Measurements from ENCODE around the gene KIF19. TPM values are rescaled to one million over a fixed set of nuclear protein-coding genes. Genes with fewer than 3 reads are reported as not detected.

Gene KIF19
- total RNA-seq, 1 donor from 2014 or later, result not detected

DNA sequence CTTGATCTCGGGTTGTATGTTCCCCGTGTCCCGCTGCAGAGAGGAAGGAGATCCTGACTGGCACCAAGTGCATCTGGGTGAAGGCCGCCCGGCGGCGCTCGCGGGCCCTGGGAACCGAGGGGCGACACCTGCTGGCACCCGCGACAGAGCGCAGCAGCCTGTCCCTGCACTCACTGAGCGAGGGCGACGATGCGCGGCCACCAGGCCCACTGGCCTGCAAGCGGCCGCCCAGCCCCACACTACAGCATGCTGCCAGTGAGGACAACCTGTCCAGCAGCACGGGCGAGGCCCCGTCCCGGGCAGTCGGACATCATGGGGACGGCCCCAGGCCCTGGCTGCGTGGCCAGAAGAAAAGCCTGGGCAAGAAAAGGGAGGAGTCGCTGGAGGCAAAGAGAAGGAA is 28.1 kb downstream of the KIF19 start:
- H3K9me3 Mint-ChIP-seq (ENCODE audit: unreplicated experiment), result no peaks in the 10 kb centered on the region
- DNase-seq (ENCODE audit: extremely low spot score, unreplicated experiment), result no peak
- no peaks in the 10 kb centered on the region for H3K36me3 Mint-ChIP-seq (ENCODE audit: unreplicated experiment)
- no peak overlapping the region for H3K27ac Mint-ChIP-seq (ENCODE audit: unreplicated experiment)
- no peaks in the 10 kb centered on the region for H3K4me1 Mint-ChIP-seq (ENCODE audit: unreplicated experiment)
- H3K27me3 Mint-ChIP-seq (ENCODE audit: unreplicated experiment), result peaks cover 37% of the 10 kb centered on the region
- no peak overlapping the region for H3K4me3 Mint-ChIP-seq (ENCODE audit: unreplicated experiment)
- TF ChIP-seq CTCF (IDR thresholded peaks at IDR 0.05), result peak; percentile 49

DNA sequence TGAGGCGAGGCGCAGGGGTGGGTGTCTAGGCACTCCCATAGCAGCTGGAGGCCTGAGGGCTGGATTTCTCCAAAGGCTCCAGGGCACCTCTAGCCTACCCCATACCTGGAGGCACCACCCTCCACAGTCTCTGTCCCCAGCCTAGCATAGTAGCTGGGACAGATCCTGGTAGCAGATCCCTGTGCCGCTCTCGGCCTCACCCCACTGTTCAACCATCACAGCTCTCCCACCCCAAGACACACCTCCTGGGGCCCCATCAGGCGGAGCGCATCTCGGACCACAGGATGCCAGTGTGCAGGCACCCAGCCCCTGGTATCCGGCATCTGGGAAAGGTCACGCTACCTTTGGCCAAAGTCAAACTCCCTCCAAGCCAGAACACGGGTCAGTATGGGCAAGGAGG is 28.5 kb downstream of the KIF19 start:
- no peaks in the 10 kb centered on the region for H3K9me3 Mint-ChIP-seq (ENCODE audit: unreplicated experiment)
- no peak for TF ChIP-seq CTCF (IDR thresholded peaks at IDR 0.05)
- H3K27me3 Mint-ChIP-seq (ENCODE audit: unreplicated experiment), result peaks cover 37% of the 10 kb centered on the region
- H3K36me3 Mint-ChIP-seq (ENCODE audit: unreplicated experiment), result no peaks in the 10 kb centered on the region
- DNase-seq (ENCODE audit: extremely low spot score, unreplicated experiment), result no peak
- H3K27ac Mint-ChIP-seq (ENCODE audit: unreplicated experiment), result no peak overlapping the region
- no peak overlapping the region for H3K4me3 Mint-ChIP-seq (ENCODE audit: unreplicated experiment)
- H3K4me1 Mint-ChIP-seq (ENCODE audit: unreplicated experiment), result no peaks in the 10 kb centered on the region

DNA sequence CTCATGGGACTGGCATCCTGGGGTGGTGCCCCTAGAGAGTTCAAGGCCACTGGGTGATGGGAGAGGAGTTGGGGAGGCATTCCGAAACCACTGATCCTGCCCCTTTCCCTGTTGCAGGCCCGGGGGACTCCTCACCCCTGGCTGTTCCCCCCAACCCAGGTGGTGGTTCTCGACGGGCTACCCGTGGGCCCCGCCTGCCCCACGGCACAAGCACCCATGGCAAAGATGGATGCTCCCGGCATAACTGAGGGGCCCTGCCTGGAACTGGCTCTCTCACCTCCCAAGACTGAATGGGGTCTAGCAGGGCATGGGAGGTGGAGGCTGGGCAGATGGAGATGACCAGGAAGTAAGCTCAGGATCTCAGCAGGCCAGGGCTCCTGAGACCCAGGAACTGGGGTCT is 29.0 kb downstream of the KIF19 start:
- peaks cover 35% of the 10 kb centered on the region for H3K27me3 Mint-ChIP-seq (ENCODE audit: unreplicated experiment)
- no peak overlapping the region for H3K4me3 Mint-ChIP-seq (ENCODE audit: unreplicated experiment)
- no peak overlapping the region for H3K27ac Mint-ChIP-seq (ENCODE audit: unreplicated experiment)
- no peaks in the 10 kb centered on the region for H3K36me3 Mint-ChIP-seq (ENCODE audit: unreplicated experiment)
- H3K9me3 Mint-ChIP-seq (ENCODE audit: unreplicated experiment), result no peaks in the 10 kb centered on the region
- no peak for DNase-seq (ENCODE audit: extremely low spot score, unreplicated experiment)
- no peak for TF ChIP-seq CTCF (IDR thresholded peaks at IDR 0.05)
- H3K4me1 Mint-ChIP-seq (ENCODE audit: unreplicated experiment), result no peaks in the 10 kb centered on the region

DNA sequence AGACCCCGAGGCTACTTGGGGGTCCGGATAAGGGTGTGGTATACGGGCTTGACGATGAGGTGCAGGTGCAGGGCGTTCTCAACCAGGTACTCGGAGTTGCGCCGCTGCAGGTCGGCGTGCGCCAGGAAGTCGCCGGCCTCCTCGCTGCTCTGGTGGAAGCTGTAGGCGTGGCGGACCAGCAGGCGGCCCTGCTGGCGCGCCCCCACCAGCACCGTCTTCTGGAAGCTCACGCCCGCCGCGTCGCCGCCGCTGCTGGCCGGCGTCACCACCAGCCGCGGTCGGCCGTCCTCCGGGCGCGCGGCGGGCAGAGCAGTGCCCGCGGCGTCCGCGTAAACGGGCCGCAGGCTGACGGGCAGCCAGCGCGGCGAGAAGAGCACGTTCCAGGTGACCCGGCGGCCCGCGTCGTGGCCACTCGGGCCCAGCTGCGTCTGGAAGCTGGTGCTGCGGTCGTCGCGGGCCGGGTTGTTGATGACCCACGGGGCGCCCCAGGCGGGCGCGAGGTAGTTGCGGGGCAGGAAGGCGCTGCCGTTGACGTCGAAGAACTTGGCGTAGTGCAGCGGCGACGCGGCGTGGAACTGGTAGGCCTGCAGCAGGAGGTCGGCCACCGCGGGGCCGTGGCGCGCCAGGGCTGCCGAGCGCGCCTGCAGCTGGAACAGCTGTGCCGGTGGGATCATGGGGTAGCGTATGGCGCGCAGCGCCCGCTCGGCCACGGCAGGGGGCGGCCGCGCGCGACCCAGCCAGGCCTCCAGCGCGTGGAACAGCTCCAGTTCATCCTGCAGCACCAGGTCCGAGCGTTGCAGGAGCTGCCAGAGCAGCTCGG is 30.8 kb downstream of the KIF19 start:
- H3K27me3 Mint-ChIP-seq (ENCODE audit: unreplicated experiment), result peaks cover 40% of the 10 kb centered on the region
- H3K27ac Mint-ChIP-seq (ENCODE audit: unreplicated experiment), result no peak overlapping the region
- no peak for TF ChIP-seq CTCF (IDR thresholded peaks at IDR 0.05)
- DNase-seq (ENCODE audit: extremely low spot score, unreplicated experiment), result no peak
- H3K4me1 Mint-ChIP-seq (ENCODE audit: unreplicated experiment), result no peaks in the 10 kb centered on the region
- H3K9me3 Mint-ChIP-seq (ENCODE audit: unreplicated experiment), result no peaks in the 10 kb centered on the region
- H3K4me3 Mint-ChIP-seq (ENCODE audit: unreplicated experiment), result no peak overlapping the region
- H3K36me3 Mint-ChIP-seq (ENCODE audit: unreplicated experiment), result no peaks in the 10 kb centered on the region

GRCh38 chr17:74357466-74357809 is 31.4 kb downstream of the KIF19 start:
- H3K4me1 Mint-ChIP-seq (ENCODE audit: unreplicated experiment), result no peaks in the 10 kb centered on the region
- DNase-seq (ENCODE audit: extremely low spot score, unreplicated experiment), result no peak
- H3K9me3 Mint-ChIP-seq (ENCODE audit: unreplicated experiment), result no peaks in the 10 kb centered on the region
- no peak overlapping the region for H3K4me3 Mint-ChIP-seq (ENCODE audit: unreplicated experiment)
- TF ChIP-seq CTCF (IDR thresholded peaks at IDR 0.05), result no peak
- H3K27ac Mint-ChIP-seq (ENCODE audit: unreplicated experiment), result no peak overlapping the region
- peaks cover 38% of the 10 kb centered on the region for H3K27me3 Mint-ChIP-seq (ENCODE audit: unreplicated experiment)
- no peaks in the 10 kb centered on the region for H3K36me3 Mint-ChIP-seq (ENCODE audit: unreplicated experiment)
